ENCODE results near the gene KPNA6. TPM values are rescaled to one million over a fixed set of nuclear protein-coding genes. Genes with fewer than 3 reads are reported as not detected.

The KPNA6 gene
- total RNA-seq, 6 experiments from 2014 or later, result 116 to 132 (median 122) TPM

DNA sequence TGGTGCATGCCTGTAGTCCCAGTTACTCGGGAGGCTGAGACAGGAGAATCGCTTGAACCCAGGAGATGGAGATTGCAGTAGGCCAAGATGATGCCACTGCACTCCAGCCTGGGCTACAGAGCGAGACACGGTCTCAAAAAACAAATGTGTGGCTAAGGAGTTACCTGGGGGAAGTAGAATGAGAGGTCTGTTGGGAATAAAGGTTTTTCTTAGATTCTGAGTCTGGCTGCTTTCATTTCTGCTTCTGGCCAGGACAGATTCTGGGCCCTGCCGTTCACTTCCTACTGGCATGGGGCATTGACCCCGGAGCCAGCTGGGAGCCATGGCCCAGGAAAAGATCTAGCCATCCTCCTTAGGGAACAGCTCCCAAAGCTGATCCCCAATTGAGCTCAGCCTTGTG, 100.6 kb downstream of the KPNA6 start:
- Mint-ChIP-seq H3K36me3 (ENCODE audit: low read depth) (peaks cover 7% of the 10 kb centered on the region; the same call in 1 of the 2 replicates), H3K27ac (peak overlapping the region; percentile 59)

GRCh38 chr1:32208891-32209328, 101.1 kb downstream of the KPNA6 start, which contains the start of gene DCDC2B:
DCDC2B (plus strand) TSS chr1:32209089; CDS start chr1:32209094, 5 bp downstream.
- Mint-ChIP-seq H3K4me1 (ENCODE audit: low read depth) (peaks cover 16% of the 10 kb centered on the region), H3K27ac (peak within 1 kb of the TSS; percentile 59), H3K27me3 (ENCODE audit: insufficient read depth) (peaks cover 1% of the 10 kb centered on the region), H3K4me3 (no peak within 1 kb of the TSS; the same call in 1 of the 2 replicates), H3K9me3 (no peaks in the 10 kb centered on the region), H3K36me3 (ENCODE audit: low read depth) (peaks cover 7% of the 10 kb centered on the region; the same call in 1 of the 2 replicates)
- TF ChIP-seq, protein P1, sequence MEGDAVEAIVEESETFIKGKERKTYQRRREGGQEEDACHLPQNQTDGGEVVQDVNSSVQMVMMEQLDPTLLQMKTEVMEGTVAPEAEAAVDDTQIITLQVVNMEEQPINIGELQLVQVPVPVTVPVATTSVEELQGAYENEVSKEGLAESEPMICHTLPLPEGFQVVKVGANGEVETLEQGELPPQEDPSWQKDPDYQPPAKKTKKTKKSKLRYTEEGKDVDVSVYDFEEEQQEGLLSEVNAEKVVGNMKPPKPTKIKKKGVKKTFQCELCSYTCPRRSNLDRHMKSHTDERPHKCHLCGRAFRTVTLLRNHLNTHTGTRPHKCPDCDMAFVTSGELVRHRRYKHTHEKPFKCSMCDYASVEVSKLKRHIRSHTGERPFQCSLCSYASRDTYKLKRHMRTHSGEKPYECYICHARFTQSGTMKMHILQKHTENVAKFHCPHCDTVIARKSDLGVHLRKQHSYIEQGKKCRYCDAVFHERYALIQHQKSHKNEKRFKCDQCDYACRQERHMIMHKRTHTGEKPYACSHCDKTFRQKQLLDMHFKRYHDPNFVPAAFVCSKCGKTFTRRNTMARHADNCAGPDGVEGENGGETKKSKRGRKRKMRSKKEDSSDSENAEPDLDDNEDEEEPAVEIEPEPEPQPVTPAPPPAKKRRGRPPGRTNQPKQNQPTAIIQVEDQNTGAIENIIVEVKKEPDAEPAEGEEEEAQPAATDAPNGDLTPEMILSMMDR (IDR thresholded peaks at IDR 0.05), result no peak
- DNase-seq, result peak; percentile 39

More for the DNA sequence above, 100.6 kb downstream of the KPNA6 start:
- H3K4me1 Mint-ChIP-seq (ENCODE audit: low read depth), result peaks cover 20% of the 10 kb centered on the region
- H3K4me3 Mint-ChIP-seq, result no peak overlapping the region
- DNase-seq, result no peak
- TF ChIP-seq, protein P1 (IDR thresholded peaks at IDR 0.05), result no peak
- no peaks in the 10 kb centered on the region for H3K9me3 Mint-ChIP-seq
- peaks cover 1% of the 10 kb centered on the region for H3K27me3 Mint-ChIP-seq (ENCODE audit: insufficient read depth)

DNA sequence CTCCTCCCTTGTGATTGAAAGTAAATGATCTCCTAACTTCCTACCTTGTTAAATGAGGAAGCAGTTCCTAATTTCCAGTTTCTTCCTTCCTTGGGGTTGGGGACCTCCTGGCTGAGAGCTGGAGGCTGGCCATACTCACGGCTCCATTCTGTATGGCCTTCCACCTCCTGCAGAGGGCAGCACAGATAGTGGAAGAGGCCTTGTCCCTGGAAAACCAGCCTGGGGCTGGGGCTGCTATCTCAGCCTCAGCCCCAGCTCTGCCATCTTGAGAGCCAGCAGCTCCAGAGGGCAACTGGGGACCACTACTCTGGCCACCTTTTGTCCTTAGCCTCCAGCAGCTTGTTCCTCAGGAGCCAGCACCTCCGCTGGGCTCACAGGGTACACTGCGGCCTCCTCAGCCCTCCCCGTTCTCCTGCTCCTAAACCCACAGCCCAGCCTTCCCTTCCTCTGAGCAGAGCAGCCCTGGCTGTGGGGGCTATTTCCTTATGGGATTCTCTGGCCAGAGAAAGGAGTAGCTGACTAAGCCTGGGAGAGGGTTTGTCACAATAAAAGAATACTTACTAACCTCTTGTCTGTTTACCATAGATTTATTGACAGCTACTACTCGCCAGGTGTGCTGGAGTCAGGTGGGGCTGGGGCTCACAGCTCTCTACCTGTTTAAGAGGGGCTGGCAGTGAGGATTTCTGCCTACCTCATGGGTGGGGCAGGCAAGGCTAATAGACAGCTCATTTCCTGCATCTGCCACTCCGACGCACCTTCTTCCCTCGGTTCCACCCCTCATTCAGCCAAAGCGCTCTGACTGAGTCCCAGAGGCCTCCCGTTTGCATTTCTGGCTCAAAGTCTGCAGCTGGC, 108.0 kb downstream of the KPNA6 start:
- peak; percentile 49 for DNase-seq
- peaks cover 19% of the 10 kb centered on the region; the same call in 1 of the 2 replicates for H3K36me3 Mint-ChIP-seq (ENCODE audit: low read depth)
- H3K4me3 Mint-ChIP-seq, result no peak overlapping the region
- TF ChIP-seq, protein P1 (IDR thresholded peaks at IDR 0.05), result peak; percentile 86
- peaks cover 16% of the 10 kb centered on the region for H3K4me1 Mint-ChIP-seq (ENCODE audit: low read depth)
- no peaks in the 10 kb centered on the region for H3K27me3 Mint-ChIP-seq (ENCODE audit: insufficient read depth)
- H3K9me3 Mint-ChIP-seq, result no peaks in the 10 kb centered on the region
- no peak overlapping the region for H3K27ac Mint-ChIP-seq

DNA sequence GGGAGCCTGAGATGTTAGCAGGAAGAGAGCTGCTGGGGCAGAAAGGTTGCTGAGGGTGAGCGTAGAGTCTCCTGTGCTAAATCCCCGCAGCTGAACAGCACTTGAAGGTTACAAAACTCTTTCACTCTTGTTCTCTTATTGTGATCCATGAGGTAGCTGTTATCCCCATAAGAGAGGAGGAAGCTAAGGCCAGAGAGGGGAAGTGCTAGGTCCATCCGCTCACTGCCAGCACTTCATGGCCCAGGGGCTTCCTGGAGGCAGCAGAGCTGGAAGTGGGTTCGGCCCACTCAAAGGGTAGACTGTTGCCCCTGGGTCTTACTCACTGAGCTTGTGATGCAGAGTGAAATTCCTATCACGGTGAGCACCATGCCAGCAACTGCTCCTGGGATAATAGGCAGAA, 108.7 kb downstream of the KPNA6 start:
- TF ChIP-seq, protein P1 (IDR thresholded peaks at IDR 0.05), result no peak
- Mint-ChIP-seq H3K36me3 (ENCODE audit: low read depth) (peaks cover 19% of the 10 kb centered on the region; the same call in 1 of the 2 replicates), H3K27ac (no peak overlapping the region), H3K9me3 (no peaks in the 10 kb centered on the region), H3K4me3 (no peak overlapping the region), H3K4me1 (ENCODE audit: low read depth) (peaks cover 23% of the 10 kb centered on the region), H3K27me3 (ENCODE audit: insufficient read depth) (no peaks in the 10 kb centered on the region; the same call in 1 of the 2 replicates)
- DNase-seq, result no peak

DNA sequence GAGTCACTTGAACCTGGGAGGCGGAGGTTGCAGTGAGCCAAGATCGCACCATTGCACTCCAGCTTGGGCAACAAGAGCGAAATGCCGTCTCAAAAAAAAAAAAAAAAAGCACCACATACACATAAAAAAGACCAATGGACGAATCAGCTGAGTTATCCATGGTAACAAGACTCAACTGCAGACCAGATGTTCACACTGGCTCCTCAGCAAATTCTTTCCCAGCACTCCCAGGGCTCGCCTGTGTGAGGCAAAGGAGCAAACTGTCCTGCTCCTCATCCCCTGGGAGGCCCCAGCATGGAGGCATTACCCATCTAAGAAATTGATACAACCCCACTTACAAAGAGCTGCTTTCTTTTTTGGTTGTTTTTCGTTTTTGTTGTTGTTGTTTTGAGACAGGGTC, 111.2 kb downstream of the KPNA6 start:
- peak overlapping the region; percentile 66; the same call in 1 of the 2 replicates for H3K27ac Mint-ChIP-seq
- H3K4me3 Mint-ChIP-seq, result no peak overlapping the region; the same call in 1 of the 2 replicates
- H3K27me3 Mint-ChIP-seq (ENCODE audit: insufficient read depth), result peaks cover 2% of the 10 kb centered on the region
- peaks cover 34% of the 10 kb centered on the region for H3K36me3 Mint-ChIP-seq (ENCODE audit: low read depth)
- H3K4me1 Mint-ChIP-seq (ENCODE audit: low read depth), result peaks cover 34% of the 10 kb centered on the region
- TF ChIP-seq, protein P1 (IDR thresholded peaks at IDR 0.05), result no peak
- DNase-seq, result no peak
- no peaks in the 10 kb centered on the region for H3K9me3 Mint-ChIP-seq

Measured in HFFc6 (cell line).